HepG2 (cell line): ENCODE measurements around the gene FGF14. TPM values are rescaled to one million over a fixed set of nuclear protein-coding genes. Genes with fewer than 3 reads are reported as not detected.

Source experiments
- ATAC-seq: fragments of 200-7000 bp; cut with Tn5 transposase; 3 replicates; pipeline ENCODE4 v1.9.1; 2020; ENCODE audit warnings: mild to moderate bottlenecking, moderate library complexity
- BruUV-seq: library from RNA; stranded (reverse); fragments of 400-500 nt; replicated peaks from 2 replicates; lab custom pipeline; 2021; lab: Mats Ljungman, UMichigan
- CTCF ChIA-PET: fragments of 300-600 bp; formaldehyde crosslinking; extraction: SDS; loops from one replicate; lab custom pipeline; 2021; ENCODE audit warnings: low total read pairs, inconsistent platforms, low intra/inter-chr PET ratio; lab: Yijun Ruan, JAX
- POLR2A ChIA-PET: fragments of 350-600 bp; sonication (Branson Sonifier 250); formaldehyde crosslinking; loops from one replicate; lab custom pipeline; 2020; ENCODE audit warnings: antibody characterized with exemption, inconsistent platforms; lab: Yijun Ruan, JAX
- DNase-seq: peaks from one replicate; pipeline ENCODE4 v3.0.0-alpha.2; 2015; ENCODE audit warnings: low spot score
- FAIRE-seq: peaks from 3 replicates; lab custom pipeline; 2011; peaks lifted over from hg19 to GRCh38; lab: Jason Lieb, UNC
- H2AFZ ChIP-seq: one replicate; pipeline ENCODE4 v1.6.1; 2011; ENCODE audit warnings: low read length, inconsistent platforms
- H3K27ac ChIP-seq: fragments of 300-600 bp; 3 replicates; pipeline ENCODE4 v1.8.0; 2011; ENCODE audit warnings: mixed run types, mild to moderate bottlenecking, mixed read lengths, low read length, inconsistent platforms; ENCODE audit not compliant: insufficient read depth; ENCODE audit errors: extremely low read length
- H3K27me3 ChIP-seq, 2 experiments: fragments of 200-600 bp in 1 of 2; 2 replicates in 1 of 2; 3 replicates in 1 of 2; pipeline versions ENCODE4 v1.6.0 to v1.8.0; 2011; ENCODE audit warnings: low read length in 2 of 2, mild to moderate bottlenecking in 2 of 2, moderate library complexity in 2 of 2, inconsistent platforms in 1 of 2; ENCODE audit not compliant: insufficient read depth in 2 of 2, control insufficient read depth in 1 of 2
- H3K36me3 ChIP-seq, 2 experiments: fragments of 200-600 bp in 1 of 2; replicated peaks in 1 of 2; 2 replicates in 1 of 2; 3 replicates in 1 of 2; pipeline versions ENCODE4 v1.5.1 to v1.8.0; 2011; ENCODE audit warnings: low read length in 2 of 2, inconsistent platforms in 1 of 2; ENCODE audit not compliant: insufficient read depth in 2 of 2, control insufficient read depth in 1 of 2
- H3K4me1 ChIP-seq: 2 replicates; pipeline ENCODE4 v1.5.1; 2012; ENCODE audit warnings: low read length, inconsistent platforms; ENCODE audit not compliant: insufficient read depth
- H3K4me2 ChIP-seq: 2 replicates; pipeline ENCODE4 v1.6.0; 2011; ENCODE audit warnings: low read depth, low read length, inconsistent platforms
- H3K4me3 ChIP-seq, 3 experiments: fragments of 200-600 bp in 1 of 3; sonication (generic), shearing (Covaris generic) in 1 of 3; replicated peaks in 1 of 3; 2 replicates each; pipeline ENCODE4 v1.5.1; 2011 to 2016; ENCODE audit warnings: low read length in 3 of 3, inconsistent platforms in 2 of 3, low read depth in 2 of 3, mild to moderate bottlenecking in 2 of 3, control low read depth in 1 of 3, mixed read lengths in 1 of 3; ENCODE audit not compliant: insufficient read depth in 1 of 3
- H3K79me2 ChIP-seq: one replicate; pipeline ENCODE4 v1.6.1; 2011; ENCODE audit warnings: low read length, inconsistent platforms; ENCODE audit not compliant: insufficient read depth
- H3K9ac ChIP-seq: 2 replicates; pipeline ENCODE4 v1.6.0; 2011; ENCODE audit warnings: mild to moderate bottlenecking, low read depth, low read length, inconsistent platforms; ENCODE audit not compliant: insufficient read depth
- H3K9me3 ChIP-seq: 2 replicates; pipeline ENCODE4 v1.5.1; 2012; ENCODE audit warnings: mild to moderate bottlenecking, low read length
- H4K20me1 ChIP-seq: 2 replicates; pipeline ENCODE4 v1.6.0; 2011; ENCODE audit warnings: inconsistent platforms, mild to moderate bottlenecking, low read length, moderate library complexity; ENCODE audit not compliant: insufficient read depth
- CHD2 ChIP-seq: IDR thresholded peaks from 2 replicates; pipeline ENCODE4 v1.6.1; 2011; ENCODE audit warnings: low read depth, low read length, improper control_type of control experiment
- DR1 ChIP-seq: sonication (generic); formaldehyde crosslinking; IDR thresholded peaks from 2 replicates; pipeline ENCODE4 v1.8.0; 2021; ENCODE audit warnings: mild to moderate bottlenecking, missing genetic modification reagents, inconsistent platforms
- GATAD1 ChIP-seq: IDR thresholded peaks from 2 replicates; pipeline ENCODE4 v1.6.1; 2016; ENCODE audit warnings: missing genetic modification reagents, missing compliant biosample characterization
- MTF2 ChIP-seq: sonication (generic); formaldehyde crosslinking; IDR thresholded peaks from 2 replicates; pipeline ENCODE4 v1.5.0; 2020; ENCODE audit warnings: missing genetic modification reagents, borderline replicate concordance
- MXI1 ChIP-seq: IDR thresholded peaks from 3 replicates; pipeline ENCODE4 v1.6.1; 2012; ENCODE audit warnings: low read depth, low read length, inconsistent platforms, borderline replicate concordance
- NFE2 ChIP-seq: sonication (generic); formaldehyde crosslinking; IDR thresholded peaks from 2 replicates; pipeline ENCODE4 v1.4.0; 2020; ENCODE audit warnings: missing genetic modification reagents
- PITX1 ChIP-seq: sonication (generic); formaldehyde crosslinking; IDR thresholded peaks from 2 replicates; pipeline ENCODE4 v1.5.1; 2020; ENCODE audit warnings: mild to moderate bottlenecking, missing genetic modification reagents
- RFX3 ChIP-seq: IDR thresholded peaks from 2 replicates; pipeline ENCODE4 v1.6.1; 2016; ENCODE audit warnings: missing biosample characterization, missing genetic modification reagents
- SYNCRIP ChIP-seq: fragments of 200-400 bp; formaldehyde crosslinking; IDR thresholded peaks from 2 replicates; pipeline ENCODE4 v1.6.1; 2018; ENCODE audit warnings: mild to moderate bottlenecking, low read depth, low read length; ENCODE audit not compliant: insufficient read depth
- ZNF292 ChIP-seq: sonication (generic); formaldehyde crosslinking; IDR thresholded peaks from 2 replicates; pipeline ENCODE4 v1.8.1; 2022; ENCODE audit warnings: mild to moderate bottlenecking, low read depth, missing genetic modification reagents, borderline replicate concordance
- ZNF615 ChIP-seq: sonication (generic); formaldehyde crosslinking; IDR thresholded peaks from 2 replicates; pipeline ENCODE4 v1.5.0; 2020; ENCODE audit warnings: mild to moderate bottlenecking, missing genetic modification reagents, borderline replicate concordance
- WGBS: methylation state at CpG from one replicate; pipeline ENCODE4 v1.1.6; 2017; ENCODE audit warnings: low lambda C conversion rate; 5-methylcytosine and 5-hydroxymethylcytosine counted together
- in situ Hi-C: cut with HindIII; loops from 2 replicates; pipeline ENCODE4 v1.10.0; 2017; ENCODE audit warnings: low pct_unique_long_range_greater_than_20kb; ENCODE audit not compliant: extremely low pct_ligation_motif_present
- intact Hi-C: fragments of 100-400 bp; cut with micrococcal nuclease; formaldehyde crosslinking; loops from one replicate; pipeline ENCODE4 v1.10.0; 2022; ENCODE audit not compliant: unreplicated experiment
- polyA plus RNA-seq, 8 experiments: library from polyadenylated mRNA; depleted of rRNA in 3 of 8; stranded (reverse) in 7 of 8; unstranded in 1 of 8; fragments of >200 nt; fragmentation: Illumina TruSeq in 4 of 8; extraction: Trizol in 4 of 8; gene quantifications; 2 replicates each; pipeline versions ENCODE4 v1.2.1 to v1.2.3, GENCODE V29; 2011 to 2016; ENCODE audit warnings: low read depth in 4 of 8, missing spikeins in 1 of 8, mixed read lengths in 1 of 8; ENCODE audit not compliant: insufficient read depth in 1 of 8
- total RNA-seq, 5 experiments: library from RNA; depleted of rRNA; stranded (reverse); fragments of >200 nt; fragmentation: Illumina TruSeq; extraction: Trizol; gene quantifications; 2 replicates each; pipeline ENCODE4 v1.2.3, GENCODE V29; 2016; ENCODE audit warnings: low read depth in 1 of 5
- TF ChIP-seq, protein P1 (sequence below): sonication (generic); formaldehyde crosslinking; IDR thresholded peaks from 2 replicates; pipeline ENCODE4 v1.9.0; 2021; ENCODE audit warnings: missing genetic modification reagents, borderline replicate concordance
- TF ChIP-seq, protein P2 (sequence below): sonication (generic); formaldehyde crosslinking; IDR thresholded peaks from 2 replicates; pipeline ENCODE4 v1.8.0; 2022; ENCODE audit warnings: missing genetic modification reagents, mild to moderate bottlenecking, borderline replicate concordance
- TF ChIP-seq, protein P3 (sequence below): sonication (generic); formaldehyde crosslinking; IDR thresholded peaks from 2 replicates; pipeline ENCODE4 v1.5.0; 2020; ENCODE audit warnings: missing genetic modification reagents, mild to moderate bottlenecking, borderline replicate concordance
- TF ChIP-seq, protein P4 (sequence below): IDR thresholded peaks from 2 replicates; pipeline ENCODE4 v1.6.1; 2012; ENCODE audit warnings: inconsistent platforms

Gene FGF14
- total and polyA plus RNA-seq, 2 of the 13 experiments (the other 11 are each of a cell fraction or from before 2014, with no cell fraction given), result not detected

DNA sequence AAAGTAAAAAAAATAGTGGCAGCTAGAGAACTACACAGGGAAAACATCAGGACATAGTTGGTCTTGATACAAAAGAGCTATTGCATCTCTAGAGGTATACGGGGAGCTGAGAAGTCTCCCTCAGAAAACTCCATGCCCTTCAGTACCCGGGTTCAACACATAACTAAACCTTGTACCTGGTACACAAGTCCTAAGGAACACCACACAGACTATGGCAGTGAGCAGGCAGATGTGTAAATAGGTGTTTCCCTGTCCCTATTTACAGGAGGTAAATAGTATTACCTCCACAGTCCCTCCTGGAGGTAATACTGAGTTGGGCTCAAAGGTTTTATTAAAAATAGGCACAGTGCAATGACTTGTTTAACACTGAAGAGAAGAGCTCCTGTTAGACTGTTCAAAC is 5.9 kb downstream of the FGF14 start (continued):
- no peak for TF ChIP-seq NFE2
- TF ChIP-seq, protein P1, sequence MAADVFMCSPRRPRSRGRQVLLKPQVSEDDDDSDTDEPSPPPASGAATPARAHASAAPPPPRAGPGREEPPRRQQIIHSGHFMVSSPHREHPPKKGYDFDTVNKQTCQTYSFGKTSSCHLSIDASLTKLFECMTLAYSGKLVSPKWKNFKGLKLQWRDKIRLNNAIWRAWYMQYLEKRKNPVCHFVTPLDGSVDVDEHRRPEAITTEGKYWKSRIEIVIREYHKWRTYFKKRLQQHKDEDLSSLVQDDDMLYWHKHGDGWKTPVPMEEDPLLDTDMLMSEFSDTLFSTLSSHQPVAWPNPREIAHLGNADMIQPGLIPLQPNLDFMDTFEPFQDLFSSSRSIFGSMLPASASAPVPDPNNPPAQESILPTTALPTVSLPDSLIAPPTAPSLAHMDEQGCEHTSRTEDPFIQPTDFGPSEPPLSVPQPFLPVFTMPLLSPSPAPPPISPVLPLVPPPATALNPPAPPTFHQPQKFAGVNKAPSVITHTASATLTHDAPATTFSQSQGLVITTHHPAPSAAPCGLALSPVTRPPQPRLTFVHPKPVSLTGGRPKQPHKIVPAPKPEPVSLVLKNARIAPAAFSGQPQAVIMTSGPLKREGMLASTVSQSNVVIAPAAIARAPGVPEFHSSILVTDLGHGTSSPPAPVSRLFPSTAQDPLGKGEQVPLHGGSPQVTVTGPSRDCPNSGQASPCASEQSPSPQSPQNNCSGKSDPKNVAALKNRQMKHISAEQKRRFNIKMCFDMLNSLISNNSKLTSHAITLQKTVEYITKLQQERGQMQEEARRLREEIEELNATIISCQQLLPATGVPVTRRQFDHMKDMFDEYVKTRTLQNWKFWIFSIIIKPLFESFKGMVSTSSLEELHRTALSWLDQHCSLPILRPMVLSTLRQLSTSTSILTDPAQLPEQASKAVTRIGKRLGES (CRISPR knock-in tag), result no peak
- TF ChIP-seq SYNCRIP, result no peak
- TF ChIP-seq, protein P2, sequence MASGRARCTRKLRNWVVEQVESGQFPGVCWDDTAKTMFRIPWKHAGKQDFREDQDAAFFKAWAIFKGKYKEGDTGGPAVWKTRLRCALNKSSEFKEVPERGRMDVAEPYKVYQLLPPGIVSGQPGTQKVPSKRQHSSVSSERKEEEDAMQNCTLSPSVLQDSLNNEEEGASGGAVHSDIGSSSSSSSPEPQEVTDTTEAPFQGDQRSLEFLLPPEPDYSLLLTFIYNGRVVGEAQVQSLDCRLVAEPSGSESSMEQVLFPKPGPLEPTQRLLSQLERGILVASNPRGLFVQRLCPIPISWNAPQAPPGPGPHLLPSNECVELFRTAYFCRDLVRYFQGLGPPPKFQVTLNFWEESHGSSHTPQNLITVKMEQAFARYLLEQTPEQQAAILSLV, result no peak
- no peak for TF ChIP-seq ZNF292 (CRISPR knock-in tag)
- TF ChIP-seq DR1 (CRISPR knock-in tag), result no peak
- TF ChIP-seq MXI1, result no peak
- no peak for TF ChIP-seq MTF2

DNA sequence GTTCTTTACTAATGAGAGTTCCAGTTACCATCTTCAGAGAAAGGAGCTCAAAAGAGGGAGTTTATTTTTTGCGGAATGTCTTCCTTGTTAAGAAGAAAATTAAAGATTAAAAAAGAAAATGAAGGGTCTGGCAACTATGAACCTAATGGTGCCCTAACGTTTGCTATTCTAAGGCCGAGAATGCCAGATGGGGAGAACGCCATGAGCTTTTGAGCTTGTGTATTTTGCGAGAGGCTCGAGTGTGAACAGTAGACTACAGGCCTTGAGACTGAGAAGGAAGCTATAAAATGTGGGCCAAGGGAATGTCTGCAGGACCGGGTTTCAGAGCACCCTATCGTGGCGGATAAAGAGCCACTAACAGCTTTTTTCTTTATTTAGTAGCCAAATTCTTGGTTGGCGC is 6.7 kb downstream of the FGF14 start:
- BruUV-seq, result no TSS peak
- 87% methylated on average over 10 of the region's 10 CpGs for WGBS
- FAIRE-seq (no peak), DNase-seq (no peak)
- Histone ChIP-seq H3K27ac (no peak overlapping the region), H4K20me1 (no peaks in the 10 kb centered on the region), H3K4me1 (no peaks in the 10 kb centered on the region), H3K4me2 (no peak overlapping the region)
- ChIA-PET CTCF (no interaction called here), POLR2A (no interaction called here)
- intact Hi-C loops, result no loop called here
- TF ChIP-seq ZNF615 (CRISPR knock-in tag) (no peak), GATAD1 (CRISPR knock-in tag) (no peak), CHD2 (no peak), RFX3 (CRISPR knock-in tag) (no peak), PITX1 (CRISPR knock-in tag) (no peak)
- TF ChIP-seq, protein P3, sequence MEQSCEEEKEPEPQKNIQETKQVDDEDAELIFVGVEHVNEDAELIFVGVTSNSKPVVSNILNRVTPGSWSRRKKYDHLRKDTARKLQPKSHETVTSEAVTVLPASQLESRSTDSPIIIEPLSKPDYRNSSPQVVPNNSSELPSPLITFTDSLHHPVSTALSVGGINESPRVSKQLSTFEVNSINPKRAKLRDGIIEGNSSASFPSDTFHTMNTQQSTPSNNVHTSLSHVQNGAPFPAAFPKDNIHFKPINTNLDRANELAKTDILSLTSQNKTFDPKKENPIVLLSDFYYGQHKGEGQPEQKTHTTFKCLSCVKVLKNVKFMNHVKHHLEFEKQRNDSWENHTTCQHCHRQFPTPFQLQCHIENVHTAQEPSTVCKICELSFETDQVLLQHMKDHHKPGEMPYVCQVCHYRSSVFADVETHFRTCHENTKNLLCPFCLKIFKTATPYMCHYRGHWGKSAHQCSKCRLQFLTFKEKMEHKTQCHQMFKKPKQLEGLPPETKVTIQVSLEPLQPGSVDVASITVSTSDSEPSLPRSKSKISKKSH, result no peak
- TF ChIP-seq, protein P4, sequence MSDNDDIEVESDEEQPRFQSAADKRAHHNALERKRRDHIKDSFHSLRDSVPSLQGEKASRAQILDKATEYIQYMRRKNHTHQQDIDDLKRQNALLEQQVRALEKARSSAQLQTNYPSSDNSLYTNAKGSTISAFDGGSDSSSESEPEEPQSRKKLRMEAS, result no peak
- TF ChIP-seq, all 625 proteins: peak for 0
- no peaks in the 10 kb centered on the region for H3K79me2 ChIP-seq
- no peaks in the 10 kb centered on the region for H3K36me3 ChIP-seq
- ATAC-seq, result no peak
- no peak overlapping the region for H3K4me3 ChIP-seq
- no peaks in the 10 kb centered on the region for H3K9me3 ChIP-seq
- in situ Hi-C loops, result no loop called here
- peaks cover 0 to 25% of the 10 kb centered on the region in 2 experiments; a peak in 3 of 5 replicates for H3K27me3 ChIP-seq
- no peak overlapping the region for H3K9ac ChIP-seq
- no peak overlapping the region for H2AFZ ChIP-seq
